ENCODE results near the gene CDX4.
"Not testable (repeated sequence)": the region's sequence is repeated elsewhere in the genome, so short reads cannot be mapped to it uniquely, and the experiment has no call there.

CDX4 gene, protein sequence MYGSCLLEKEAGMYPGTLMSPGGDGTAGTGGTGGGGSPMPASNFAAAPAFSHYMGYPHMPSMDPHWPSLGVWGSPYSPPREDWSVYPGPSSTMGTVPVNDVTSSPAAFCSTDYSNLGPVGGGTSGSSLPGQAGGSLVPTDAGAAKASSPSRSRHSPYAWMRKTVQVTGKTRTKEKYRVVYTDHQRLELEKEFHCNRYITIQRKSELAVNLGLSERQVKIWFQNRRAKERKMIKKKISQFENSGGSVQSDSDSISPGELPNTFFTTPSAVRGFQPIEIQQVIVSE

DNA sequence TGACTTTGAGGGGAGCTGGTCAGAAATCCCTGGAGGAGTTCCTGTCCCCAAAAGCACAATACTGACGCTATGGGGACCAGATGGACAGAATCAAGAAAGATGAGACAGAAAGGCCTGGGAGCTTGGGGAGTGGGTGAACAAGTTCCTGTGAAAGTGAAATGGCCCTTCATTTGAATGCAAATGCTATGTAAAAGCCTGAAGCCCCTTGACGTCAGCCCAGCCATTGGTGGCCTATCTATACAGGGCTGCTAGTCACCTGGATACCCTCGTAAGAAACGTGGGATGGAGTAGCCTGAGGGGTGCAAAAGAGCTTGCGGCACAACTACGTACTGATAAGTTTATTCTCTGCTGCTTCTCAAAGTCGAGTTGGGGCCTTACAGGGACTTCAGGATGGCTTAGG lies at the start of gene CDX4:
CDX4 (plus strand) TSS at position 223 of the 400 bp plus-strand sequence. CDS start 201 bp downstream, outside the sequence.
- DNase-seq = no peak

- no peak for DNase-seq
Observed at GRCh38 chrX:73398185-73398914, 48.5 kb upstream of the CDX4 start.

DNA sequence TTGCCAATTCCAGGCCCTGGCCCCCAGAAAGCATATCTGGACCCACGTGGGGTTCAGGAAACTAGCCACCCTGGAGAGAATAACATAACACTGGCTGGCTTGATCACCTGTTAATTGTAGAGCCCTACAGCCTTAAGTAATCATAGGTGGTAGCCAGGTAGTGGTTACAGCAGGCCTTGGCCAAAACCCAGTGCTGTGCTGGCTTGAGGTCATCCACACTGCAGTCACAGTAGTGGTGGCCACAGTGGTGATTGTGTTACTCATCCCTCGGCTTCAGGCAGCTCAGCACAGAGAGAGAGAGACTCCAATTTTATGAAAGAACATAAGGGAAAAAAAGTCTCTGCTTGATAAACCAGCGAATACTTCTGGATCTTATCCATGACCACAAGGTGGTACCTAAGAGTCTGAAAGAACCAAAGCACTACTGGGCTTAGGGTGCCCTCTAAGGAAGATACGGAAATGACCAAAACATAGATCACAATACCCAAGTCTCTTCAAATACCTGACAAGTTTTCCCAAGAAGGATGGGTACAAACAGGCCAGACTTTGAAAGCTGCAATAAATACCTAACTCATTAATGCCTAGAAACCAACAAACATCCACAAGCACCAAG lies 46.6 kb upstream of the CDX4 start:
- no peak for DNase-seq

- DNase-seq = no peak
Observed at GRCh38 chrX:73401591-73402266, 45.1 kb upstream of the CDX4 start.

DNA sequence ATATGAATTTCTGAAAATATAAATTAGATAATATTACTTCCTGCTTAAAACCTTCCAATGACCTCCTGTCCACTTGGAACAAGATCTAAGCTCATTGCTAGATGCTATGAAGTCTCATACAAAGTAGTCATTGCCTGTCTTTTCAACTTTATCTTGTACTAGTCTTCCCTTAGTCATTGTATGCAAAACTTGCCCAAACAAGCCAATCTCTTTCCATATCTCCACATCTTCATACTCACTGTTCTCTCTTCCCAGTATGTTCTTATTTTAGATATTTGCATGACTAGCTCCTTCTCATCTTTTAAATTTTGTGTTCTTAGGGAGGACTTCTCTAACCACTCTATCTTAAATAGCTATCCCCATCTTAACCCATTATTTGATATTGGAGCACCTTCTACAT lies 33.9 kb upstream of the CDX4 start:
- DNase-seq = no peak

DNA sequence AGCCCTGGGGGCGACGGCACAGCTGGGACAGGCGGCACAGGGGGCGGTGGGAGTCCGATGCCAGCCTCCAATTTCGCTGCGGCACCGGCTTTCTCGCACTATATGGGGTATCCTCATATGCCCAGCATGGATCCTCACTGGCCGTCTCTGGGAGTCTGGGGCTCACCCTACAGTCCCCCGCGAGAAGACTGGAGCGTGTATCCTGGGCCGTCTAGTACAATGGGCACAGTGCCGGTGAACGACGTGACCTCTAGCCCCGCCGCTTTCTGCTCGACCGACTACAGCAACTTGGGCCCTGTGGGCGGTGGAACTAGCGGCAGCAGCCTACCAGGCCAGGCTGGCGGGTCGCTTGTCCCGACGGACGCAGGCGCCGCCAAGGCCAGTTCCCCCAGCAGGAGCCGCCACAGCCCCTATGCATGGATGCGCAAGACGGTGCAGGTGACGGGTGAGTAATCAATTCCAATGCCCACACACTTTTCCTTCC lies 500 bp downstream of the CDX4 start:
- DNase-seq = no peak

DNA sequence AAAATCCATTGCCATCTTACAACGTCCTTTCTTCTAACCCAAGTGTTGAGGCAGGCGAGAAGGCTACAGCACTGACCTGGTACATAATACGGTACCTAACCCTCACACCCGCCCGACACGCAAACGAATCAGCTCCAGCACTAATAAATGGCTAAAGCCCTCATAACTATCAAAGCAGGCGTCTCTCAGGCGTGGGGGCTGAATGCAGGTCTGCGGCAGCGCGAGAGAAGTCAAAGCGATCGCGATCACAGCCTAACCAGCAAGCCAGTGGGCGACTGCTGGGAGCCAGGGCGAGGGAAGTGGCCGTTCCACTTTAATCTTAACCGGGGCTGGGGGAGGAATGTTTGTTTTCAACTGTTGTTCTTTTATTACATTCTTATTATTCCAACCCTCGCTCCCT lies 1.5 kb downstream of the CDX4 start:
- DNase-seq = no peak

- DNase-seq = no peak
Observed at GRCh38 chrX:73455171-73455570, 8.3 kb downstream of the CDX4 start.

- DNase-seq = no peak
Observed at GRCh38 chrX:73457306-73457705, 10.5 kb downstream of the CDX4 start.

GRCh38 chrX:73468376-73468775 lies 21.5 kb downstream of the CDX4 start:
- DNase-seq = no peak

- DNase-seq = no peak
Observed at GRCh38 chrX:73478961-73479360, 32.1 kb downstream of the CDX4 start.

DNA sequence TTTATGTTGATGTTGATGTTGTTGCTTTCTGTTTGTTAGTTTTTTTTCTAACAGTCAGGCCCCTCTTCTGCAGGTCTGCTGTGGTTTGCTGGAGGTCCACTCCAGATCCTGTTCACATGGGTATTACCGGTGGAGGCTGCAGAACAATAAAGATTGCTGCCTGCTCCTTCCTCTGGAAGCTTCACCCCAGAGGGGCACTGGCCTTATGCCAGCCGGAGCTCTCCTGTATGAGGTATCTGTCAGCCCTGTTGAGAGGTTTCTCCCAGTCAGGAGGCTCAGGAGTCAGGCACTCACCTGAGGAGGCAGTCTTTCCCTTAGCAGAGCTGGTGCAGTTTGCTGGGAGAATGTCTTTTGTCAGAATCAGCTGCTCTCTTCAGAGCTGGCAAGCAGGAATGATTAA lies 34.7 kb downstream of the CDX4 start:
- no peak for DNase-seq

GRCh38 chrX:73490661-73491060 lies 43.8 kb downstream of the CDX4 start:
- no peak for DNase-seq

DNA sequence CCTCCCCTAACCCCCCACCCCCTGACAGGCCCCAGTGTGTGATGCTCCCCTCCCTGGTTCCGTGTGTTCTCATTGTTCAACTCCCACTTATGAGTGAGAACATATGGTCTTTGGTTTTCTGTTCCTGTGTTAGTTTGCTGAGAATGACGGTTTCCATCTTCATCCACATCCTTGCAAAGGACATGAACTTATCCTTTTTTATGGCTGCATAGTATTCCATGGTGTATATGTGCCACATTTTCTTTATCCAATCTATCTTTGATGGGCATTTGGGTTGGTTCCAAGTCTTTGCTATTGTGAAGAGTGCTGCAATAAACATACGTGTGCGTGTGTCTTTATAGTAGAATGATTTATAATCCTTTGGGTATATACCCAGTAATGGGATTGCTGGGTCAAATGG lies 45.3 kb downstream of the CDX4 start:
- DNase-seq = not testable (repeated sequence)
